HCT116 (cell line): Measurements from ENCODE around the gene ZFHX3. TPM values are rescaled to one million over a fixed set of nuclear protein-coding genes. Genes with fewer than 3 reads are reported as not detected.

Source experiments
- ATAC-seq: fragments of 200-7000 bp; cut with Tn5 transposase; 2 replicates; pipeline ENCODE4 v1.9.1; 2020; ENCODE audit warnings: mild to moderate bottlenecking, moderate library complexity
- BruUV-seq: library from RNA; stranded (reverse); fragments of 400-500 nt; replicated peaks from 2 replicates; lab custom pipeline; 2021; lab: Mats Ljungman, UMichigan
- CTCF ChIA-PET: fragments of 300-600 bp; sonication (Branson Sonifier 250); formaldehyde crosslinking; loops from one replicate; lab custom pipeline; 2021; ENCODE audit warnings: antibody characterized with exemption; lab: Charles Lee
- POLR2A ChIA-PET: fragments of 300-600, 350-600 bp; sonication (Branson Sonifier 250); formaldehyde crosslinking; loops from one replicate; lab custom pipeline; 2021; ENCODE audit warnings: antibody characterized with exemption; lab: Charles Lee
- RAD21 ChIA-PET, 2 experiments: fragments of 300-600 bp; sonication (Branson Sonifier 250); formaldehyde crosslinking; loops; one replicate each; lab custom pipeline; 2023; ENCODE audit warnings: low total read pairs in 2 of 2; ENCODE audit not compliant: uncharacterized antibody in 2 of 2, unreplicated experiment in 2 of 2, low non-redundant PET in 1 of 2; lab: Charles Lee
- DNase-seq: peaks from one replicate; pipeline ENCODE4 v3.0.0-alpha.2; 2010; ENCODE audit warnings: low read depth, low spot score
- H2AFZ ChIP-seq: fragments of 200-600 bp; shearing (Covaris generic), sonication (generic); 2 replicates; pipeline ENCODE4 v1.6.1; 2017; ENCODE audit warnings: low read depth, mixed run types, mixed read lengths, antibody characterized with exemption, low read length; ENCODE audit not compliant: poor library complexity, severe bottlenecking
- H3K27ac ChIP-seq: 2 replicates; pipeline ENCODE4 v1.5.1; 2012; ENCODE audit warnings: low read depth, low read length
- H3K27me3 ChIP-seq: fragments of 200-600 bp; sonication (generic); 2 replicates; pipeline ENCODE4 v1.6.1; 2016; ENCODE audit warnings: mixed run types, low read length, mixed read lengths; ENCODE audit not compliant: insufficient read depth
- H3K36me3 ChIP-seq, 2 experiments: fragments of 200-500 bp in 1 of 2; fragments of 200-600 bp in 1 of 2; sonication (Bioruptor generic) in 1 of 2; sonication (generic) in 1 of 2; 2 replicates each; pipeline versions ENCODE4 v1.5.1 to v1.6.1; 2014 to 2016; ENCODE audit warnings: low read length in 2 of 2, inconsistent platforms in 1 of 2, mixed read lengths in 1 of 2, mixed run types in 1 of 2; ENCODE audit not compliant: insufficient read depth in 2 of 2, control insufficient read depth in 1 of 2
- H3K4me1 ChIP-seq, 2 experiments: fragments of 200-600 bp in 1 of 2; sonication (generic) in 1 of 2; 2 replicates each; pipeline versions ENCODE4 v1.5.1 to v1.6.1; 2012 to 2017; ENCODE audit warnings: low read length in 2 of 2, inconsistent platforms in 1 of 2, mild to moderate bottlenecking in 1 of 2, mixed read lengths in 1 of 2, mixed run types in 1 of 2, moderate library complexity in 1 of 2; ENCODE audit not compliant: insufficient read depth in 2 of 2, control insufficient read depth in 1 of 2
- H3K4me2 ChIP-seq: fragments of 200-600 bp; sonication (generic); 2 replicates; pipeline ENCODE4 v1.6.1; 2017; ENCODE audit warnings: mixed run types, low read length, mixed read lengths
- H3K4me3 ChIP-seq, 2 experiments: fragments of 200-600 bp in 1 of 2; sonication (generic) in 1 of 2; replicated peaks in 1 of 2; 2 replicates each; pipeline ENCODE4 v1.5.1; 2011 to 2016; ENCODE audit warnings: low read length in 2 of 2, control low read depth in 1 of 2, low read depth in 1 of 2, mild to moderate bottlenecking in 1 of 2, mixed read lengths in 1 of 2, mixed run types in 1 of 2
- H3K79me2 ChIP-seq: fragments of 200-600 bp; sonication (generic); 2 replicates; pipeline ENCODE4 v1.6.1; 2017; ENCODE audit warnings: mild to moderate bottlenecking, mixed run types, low read length, moderate library complexity, mixed read lengths; ENCODE audit not compliant: insufficient read depth
- H3K9ac ChIP-seq: fragments of 200-600 bp; sonication (generic); 2 replicates; pipeline ENCODE4 v1.6.1; 2016; ENCODE audit warnings: low read length, mixed read lengths
- H3K9me2 ChIP-seq: fragments of 200-600 bp; sonication (generic), shearing (Covaris generic); 2 replicates; pipeline ENCODE4 v1.6.1; 2017; ENCODE audit warnings: mixed run types, mild to moderate bottlenecking, moderate library complexity; ENCODE audit not compliant: insufficient read depth
- H3K9me3 ChIP-seq, 2 experiments: fragments of 200-500 bp in 1 of 2; fragments of 200-600 bp in 1 of 2; sonication (Bioruptor generic) in 1 of 2; sonication (generic) in 1 of 2; 2 replicates each; pipeline ENCODE4 v1.6.1; 2014 to 2017; ENCODE audit warnings: low read length in 2 of 2, mixed read lengths in 2 of 2, inconsistent platforms in 1 of 2, low read depth in 1 of 2, mild to moderate bottlenecking in 1 of 2, mixed run types in 1 of 2, moderate library complexity in 1 of 2; ENCODE audit not compliant: control insufficient read depth in 1 of 2, insufficient read depth in 1 of 2
- H4K20me1 ChIP-seq: fragments of 200-600 bp; sonication (generic), shearing (Covaris generic); 2 replicates; pipeline ENCODE4 v1.6.1; 2017; ENCODE audit warnings: mixed run types, mild to moderate bottlenecking, moderate library complexity; ENCODE audit not compliant: insufficient read depth
- ATF3 ChIP-seq: IDR thresholded peaks from 2 replicates; pipeline ENCODE4 v1.6.1; 2012
- EGR1 ChIP-seq: IDR thresholded peaks from 2 replicates; pipeline ENCODE4 v1.6.1; 2012; ENCODE audit warnings: low read depth
- ELF1 ChIP-seq: IDR thresholded peaks from 2 replicates; pipeline ENCODE4 v1.6.1; 2012; ENCODE audit warnings: low read depth, borderline replicate concordance
- EZH2 ChIP-seq: fragments of 200-600 bp; sonication (generic); IDR thresholded peaks from 2 replicates; pipeline ENCODE4 v1.6.1; 2017; ENCODE audit warnings: antibody characterized with exemption, mixed run types
- EZH2phosphoT487 ChIP-seq: fragments of 200-600 bp; IDR thresholded peaks from 2 replicates; pipeline ENCODE4 v1.6.1; 2018; ENCODE audit warnings: antibody characterized with exemption, borderline replicate concordance
- JUND ChIP-seq: IDR thresholded peaks from 2 replicates; pipeline ENCODE4 v1.6.1; 2012
- MAX ChIP-seq: IDR thresholded peaks from 2 replicates; pipeline ENCODE4 v1.6.1; 2012
- POLR2A ChIP-seq: IDR thresholded peaks from 2 replicates; pipeline ENCODE4 v1.7.0; 2011; ENCODE audit warnings: borderline replicate concordance; ENCODE audit not compliant: insufficient read depth, insufficient read length; ENCODE audit errors: extremely low read depth
- REST ChIP-seq: IDR thresholded peaks from 2 replicates; pipeline ENCODE4 v1.6.1; 2012; ENCODE audit warnings: low read depth
- SP1 ChIP-seq: IDR thresholded peaks from 2 replicates; pipeline ENCODE4 v1.6.1; 2012; ENCODE audit warnings: low read depth
- SRF ChIP-seq: IDR thresholded peaks from 2 replicates; pipeline ENCODE4 v1.6.1; 2012; ENCODE audit warnings: low read depth
- YY1 ChIP-seq: IDR thresholded peaks from 2 replicates; pipeline ENCODE4 v1.6.1; 2011; ENCODE audit warnings: low read length, low read depth, moderate library complexity, mild to moderate bottlenecking; ENCODE audit not compliant: insufficient replicate concordance; ENCODE audit errors: extremely low read depth
- ZFX ChIP-seq: fragments of 450-650 bp; IDR thresholded peaks from 2 replicates; pipeline ENCODE4 v1.6.1; 2017
- ZNF274 ChIP-seq: fragments of 200-500 bp; sonication (Bioruptor generic); IDR thresholded peaks from 2 replicates; pipeline ENCODE4 v1.6.1; 2014; ENCODE audit warnings: mild to moderate bottlenecking, low read depth, low read length, inconsistent platforms
- intact Hi-C: fragments of 100-400 bp; cut with micrococcal nuclease; formaldehyde crosslinking; loops from 2 replicates; pipeline ENCODE4 v1.10.0; 2022
- total RNA-seq: library from RNA; stranded (reverse); gene quantifications from one replicate; pipeline ENCODE4 v1.2.1, GENCODE V29; 2021; ENCODE audit not compliant: unreplicated experiment

ZFHX3 gene
- total RNA-seq, 1 experiment from 2014 or later, result 6.3 TPM

- H4K20me1 ChIP-seq, result no peaks in the 10 kb centered on the region
These were observed 250.3 kb downstream of the ZFHX3 start for GRCh38 chr16:72797621-72798020.

More at GRCh38 chr16:72797621-72798020, 250.3 kb downstream of the ZFHX3 start:
- no peaks in the 10 kb centered on the region for H3K4me1 ChIP-seq
- intact Hi-C loops, result no loop called here
- CTCF ChIA-PET, result no interaction called here
- no peaks in the 10 kb centered on the region for H3K9me3 ChIP-seq
- H3K79me2 ChIP-seq, result no peaks in the 10 kb centered on the region
- POLR2A ChIA-PET, result no interaction called here
- RAD21 ChIA-PET, result no interaction called here
- H2AFZ ChIP-seq, result no peak overlapping the region
- ATAC-seq, result no peak
- no peak overlapping the region for H3K4me2 ChIP-seq
- no peak overlapping the region for H3K9ac ChIP-seq
- no TSS peak for BruUV-seq
- no peaks in the 10 kb centered on the region; a peak in 1 of 4 replicates for H3K36me3 ChIP-seq
- H3K4me3 ChIP-seq, result no peak overlapping the region
- TF ChIP-seq EZH2 (no peak), ATF3 (no peak), ZNF274 (no peak), EGR1 (no peak), EZH2phosphoT487 (no peak), REST (no peak), YY1 (no peak), JUND (no peak), ZFX (no peak), SP1 (no peak), MAX (no peak), POLR2A (no peak), ELF1 (no peak), SRF (no peak)
- DNase-seq, result no peak
- no peak overlapping the region for H3K27ac ChIP-seq
- no peaks in the 10 kb centered on the region for H3K27me3 ChIP-seq
- no peaks in the 10 kb centered on the region for H3K9me2 ChIP-seq
